GM06990 (cell line): Measurements from ENCODE around the gene GPRIN2.
"Not testable (repeated sequence)": the region's sequence is repeated elsewhere in the genome, so short reads cannot be mapped to it uniquely, and the experiment has no call there.

ENCODE experiments used
- DNase-seq: peaks from one replicate; pipeline ENCODE4 v3.0.0-alpha.2; 2011; ENCODE audit not compliant: insufficient read length; ENCODE audit errors: extremely low read depth
- H3K27me3 ChIP-seq: replicated peaks from 2 replicates; pipeline ENCODE4 v1.6.0; 2011; ENCODE audit warnings: low read length; ENCODE audit not compliant: control insufficient read depth, insufficient read depth
- H3K36me3 ChIP-seq: 2 replicates; pipeline ENCODE4 v1.5.1; 2011; ENCODE audit warnings: low read length; ENCODE audit not compliant: control insufficient read depth, insufficient read depth
- H3K4me3 ChIP-seq: replicated peaks from 2 replicates; pipeline ENCODE4 v1.5.1; 2011; ENCODE audit warnings: low read depth, mild to moderate bottlenecking, control low read depth, low read length
- TF ChIP-seq, protein P1 (sequence below): IDR thresholded peaks from 2 replicates; pipeline ENCODE4 v1.5.1; 2011; ENCODE audit warnings: low read length, control low read depth, mild to moderate bottlenecking, inconsistent platforms; ENCODE audit not compliant: insufficient read depth, poor library complexity, severe bottlenecking

GPRIN2 gene

DNA sequence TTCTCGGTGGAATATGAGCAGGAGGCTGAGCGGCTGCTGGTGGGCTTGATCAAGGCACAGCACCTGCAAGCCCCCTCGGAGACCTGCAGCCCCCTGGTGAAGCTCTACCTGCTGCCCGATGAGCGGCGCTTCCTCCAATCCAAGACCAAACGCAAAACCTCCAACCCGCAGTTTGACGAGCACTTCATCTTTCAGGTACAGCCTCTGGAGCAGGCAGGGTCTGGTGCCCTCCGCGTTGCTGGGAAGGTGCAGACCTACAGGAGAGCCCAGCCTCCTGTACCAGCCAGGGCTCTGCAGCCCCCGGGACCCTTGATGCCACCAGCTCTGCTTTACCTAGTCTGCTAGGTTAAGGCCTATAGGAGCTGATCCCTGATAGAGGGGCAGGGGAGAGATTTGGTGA, 25.5 kb upstream of the GPRIN2 start:
- H3K4me3 ChIP-seq, H3K27me3 ChIP-seq: not testable (repeated sequence)

DNA sequence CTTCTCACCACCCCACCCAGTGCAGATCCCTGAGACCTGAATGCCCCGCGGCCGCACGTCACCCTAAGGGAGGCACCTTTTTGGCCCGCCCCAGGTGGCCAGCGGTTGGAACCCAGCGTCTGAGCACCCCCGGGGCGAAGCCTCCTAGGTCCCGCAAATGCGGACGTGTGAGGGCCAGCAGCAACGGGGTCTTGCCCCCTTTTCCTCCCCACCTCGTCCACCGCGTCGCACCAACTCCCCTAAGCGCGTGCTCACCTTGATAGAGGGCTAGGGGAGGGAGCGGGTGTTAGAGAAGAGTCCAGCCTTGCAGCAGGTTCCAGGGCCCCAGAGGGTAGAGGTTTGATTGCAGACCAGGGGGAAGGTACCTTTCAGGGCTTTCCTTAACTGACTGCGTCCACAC, 22.9 kb upstream of the GPRIN2 start:
- not testable (repeated sequence) for H3K27me3 ChIP-seq, H3K36me3 ChIP-seq, DNase-seq, H3K4me3 ChIP-seq

More for the DNA sequence above, 25.5 kb upstream of the GPRIN2 start:
- H3K36me3 ChIP-seq, DNase-seq: not testable (repeated sequence)

GRCh38 chr10:46578474-46579178, 22.2 kb upstream of the GPRIN2 start, which contains the start of gene SYT15:
SYT15 (plus strand) TSS chr10:46579128; CDS start chr10:46579169, 41 bp downstream.
- not testable (repeated sequence) for DNase-seq, H3K27me3 ChIP-seq, H3K36me3 ChIP-seq, H3K4me3 ChIP-seq

GRCh38 chr10:46577624-46578473, 21.4 kb upstream of the GPRIN2 start:
- H3K36me3 ChIP-seq, result not testable (repeated sequence)

GRCh38 chr10:46573884-46574283, 17.4 kb upstream of the GPRIN2 start:
- H3K4me3 ChIP-seq, DNase-seq, H3K36me3 ChIP-seq: not testable (repeated sequence)

More at GRCh38 chr10:46577624-46578473, 21.4 kb upstream of the GPRIN2 start:
- DNase-seq, H3K27me3 ChIP-seq, H3K4me3 ChIP-seq: not testable (repeated sequence)

DNA sequence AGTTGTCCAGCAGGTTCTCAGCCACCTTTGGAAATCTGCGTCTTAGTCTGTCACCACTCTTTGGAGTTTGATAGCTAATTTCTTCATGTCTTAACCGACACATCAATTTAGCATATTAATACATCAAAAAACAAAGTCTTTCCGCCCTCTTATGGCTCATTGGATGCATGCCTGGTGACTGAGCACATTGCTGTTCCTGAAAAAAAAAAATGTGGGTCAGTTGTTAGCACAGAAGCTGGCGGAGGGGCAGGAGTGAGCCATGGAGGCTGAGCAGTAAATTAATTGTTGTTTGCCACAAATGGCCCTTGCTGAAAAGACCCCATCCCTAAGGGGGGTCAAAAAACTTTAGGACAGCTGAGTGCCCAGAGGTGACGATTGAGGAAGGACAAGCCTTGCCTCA, 16.9 kb upstream of the GPRIN2 start:
- not testable (repeated sequence) for H3K27me3 ChIP-seq, H3K4me3 ChIP-seq, DNase-seq, H3K36me3 ChIP-seq

More at GRCh38 chr10:46573884-46574283, 17.4 kb upstream of the GPRIN2 start:
- H3K27me3 ChIP-seq, result not testable (repeated sequence)

DNA sequence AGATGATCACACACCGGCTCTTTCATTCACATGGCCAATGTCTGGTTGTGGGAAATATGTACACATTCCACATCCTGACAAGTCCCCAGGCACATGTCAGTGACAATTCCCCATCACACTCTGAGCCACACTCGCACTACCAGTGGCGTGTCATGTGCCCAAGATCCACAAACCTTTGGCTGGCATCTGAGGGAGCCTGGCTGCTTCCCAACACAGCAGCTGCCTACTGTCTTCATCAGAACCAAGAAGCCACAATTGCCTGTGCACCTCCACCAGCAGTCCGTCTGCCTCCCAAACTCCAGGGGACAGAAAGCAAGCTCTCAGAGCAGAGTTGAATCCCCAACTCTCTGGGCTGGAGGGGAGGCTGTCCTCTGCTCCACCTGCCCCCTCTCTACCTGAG, 16.3 kb upstream of the GPRIN2 start:
- not testable (repeated sequence) for H3K36me3 ChIP-seq, H3K4me3 ChIP-seq, DNase-seq, H3K27me3 ChIP-seq

DNA sequence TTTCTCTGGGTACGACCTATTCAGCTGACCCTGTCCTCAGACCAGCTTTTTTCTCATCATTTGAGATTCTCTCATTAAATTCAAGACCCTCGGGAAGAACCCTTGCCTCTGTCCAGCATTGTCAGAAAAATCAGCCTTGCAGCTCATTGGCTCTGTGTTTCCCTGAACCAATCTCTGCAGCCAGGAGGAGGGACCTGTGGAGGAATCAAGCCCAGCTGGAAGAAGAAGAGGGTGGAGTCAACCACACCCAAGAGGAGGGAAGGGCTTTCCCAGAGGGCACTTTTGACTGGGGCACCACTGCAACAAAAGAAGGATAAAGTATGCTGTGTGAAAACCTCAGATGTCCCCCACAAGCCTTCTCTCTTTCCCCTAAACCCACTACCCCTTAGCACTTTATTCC, 14.2 kb upstream of the GPRIN2 start:
- not testable (repeated sequence) for DNase-seq, H3K27me3 ChIP-seq, H3K36me3 ChIP-seq, H3K4me3 ChIP-seq

- H3K36me3 ChIP-seq, H3K4me3 ChIP-seq, DNase-seq, H3K27me3 ChIP-seq: not testable (repeated sequence)
These were observed 10.7 kb upstream of the GPRIN2 start for GRCh38 chr10:46567151-46567550.

DNA sequence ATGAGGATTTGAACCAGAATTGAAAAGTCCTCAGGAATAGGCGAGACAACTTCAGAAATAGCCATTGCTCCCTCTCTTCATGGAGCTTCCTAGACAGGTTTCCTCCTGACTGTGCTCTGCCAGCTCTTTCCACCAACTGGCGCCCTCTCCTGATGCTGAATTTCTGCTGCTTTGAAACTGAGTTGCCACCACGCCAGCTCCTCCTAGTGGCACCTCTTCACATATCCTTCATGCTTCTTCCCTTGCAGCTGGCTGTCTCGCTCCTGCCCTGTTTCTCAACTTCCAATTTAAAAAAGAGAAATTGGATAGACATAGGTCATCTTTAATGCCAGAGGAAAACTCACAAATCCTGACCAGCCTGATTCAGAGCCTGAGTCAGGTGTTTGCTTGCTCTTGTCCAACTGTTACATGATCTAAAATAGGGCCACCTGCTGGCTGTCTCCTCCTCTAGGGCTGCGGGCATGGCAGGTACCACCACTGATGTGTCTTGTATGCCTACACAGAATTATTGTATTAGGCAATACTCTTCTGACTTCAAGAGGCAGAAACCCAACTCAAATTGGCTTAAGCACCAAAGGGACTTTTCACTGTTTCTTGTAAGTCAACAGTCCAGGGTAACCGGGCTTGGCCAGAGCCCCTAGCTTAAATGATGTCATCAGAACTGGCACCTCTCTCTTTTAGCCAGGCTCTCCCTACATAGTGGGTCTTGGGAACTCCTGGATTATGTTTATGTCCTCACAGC, 9.3 kb upstream of the GPRIN2 start:
- TF ChIP-seq, protein P1, sequence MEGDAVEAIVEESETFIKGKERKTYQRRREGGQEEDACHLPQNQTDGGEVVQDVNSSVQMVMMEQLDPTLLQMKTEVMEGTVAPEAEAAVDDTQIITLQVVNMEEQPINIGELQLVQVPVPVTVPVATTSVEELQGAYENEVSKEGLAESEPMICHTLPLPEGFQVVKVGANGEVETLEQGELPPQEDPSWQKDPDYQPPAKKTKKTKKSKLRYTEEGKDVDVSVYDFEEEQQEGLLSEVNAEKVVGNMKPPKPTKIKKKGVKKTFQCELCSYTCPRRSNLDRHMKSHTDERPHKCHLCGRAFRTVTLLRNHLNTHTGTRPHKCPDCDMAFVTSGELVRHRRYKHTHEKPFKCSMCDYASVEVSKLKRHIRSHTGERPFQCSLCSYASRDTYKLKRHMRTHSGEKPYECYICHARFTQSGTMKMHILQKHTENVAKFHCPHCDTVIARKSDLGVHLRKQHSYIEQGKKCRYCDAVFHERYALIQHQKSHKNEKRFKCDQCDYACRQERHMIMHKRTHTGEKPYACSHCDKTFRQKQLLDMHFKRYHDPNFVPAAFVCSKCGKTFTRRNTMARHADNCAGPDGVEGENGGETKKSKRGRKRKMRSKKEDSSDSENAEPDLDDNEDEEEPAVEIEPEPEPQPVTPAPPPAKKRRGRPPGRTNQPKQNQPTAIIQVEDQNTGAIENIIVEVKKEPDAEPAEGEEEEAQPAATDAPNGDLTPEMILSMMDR, result peak; percentile 71

More for the DNA sequence above, 9.3 kb upstream of the GPRIN2 start:
- not testable (repeated sequence) for DNase-seq, H3K36me3 ChIP-seq, H3K4me3 ChIP-seq, H3K27me3 ChIP-seq
